HepG2 (cell line): ENCODE data around the gene SLC12A3. TPM values are rescaled to one million over a fixed set of nuclear protein-coding genes. Genes with fewer than 3 reads are reported as not detected.

Source experiments
- ATF1 ChIP-seq: IDR thresholded peaks from 2 replicates; pipeline ENCODE4 v1.6.1; 2016; ENCODE audit warnings: mild to moderate bottlenecking, control low read depth
- BCL6 ChIP-seq: IDR thresholded peaks from 2 replicates; pipeline ENCODE4 v1.6.1; 2016; ENCODE audit warnings: missing genetic modification reagents, missing compliant biosample characterization
- HNRNPH1 ChIP-seq: fragments of 200-400 bp; formaldehyde crosslinking; optimal IDR thresholded peaks from 2 replicates; pipeline ENCODE3; 2017; ENCODE audit warnings: mild to moderate bottlenecking, low read depth, low read length
- HOXD1 ChIP-seq: sonication (generic); formaldehyde crosslinking; IDR thresholded peaks from 2 replicates; pipeline ENCODE4 v1.5.0; 2020; ENCODE audit warnings: missing genetic modification reagents
- KMT2B ChIP-seq: IDR thresholded peaks from 2 replicates; pipeline ENCODE4 v1.6.1; 2016; ENCODE audit warnings: missing genetic modification reagents, missing compliant biosample characterization
- MBNL3 ChIP-seq: fragments of 250-450 bp; sonication (Bioruptor Pico); conservative IDR thresholded peaks from 2 replicates; pipeline ENCODE4 v1.8.0; 2022; ENCODE audit warnings: mild to moderate bottlenecking, inconsistent platforms
- NFKBIZ ChIP-seq: IDR thresholded peaks from 2 replicates; pipeline ENCODE4 v1.6.1; 2018; ENCODE audit warnings: missing genetic modification reagents, missing compliant biosample characterization
- ONECUT2 ChIP-seq: sonication (generic); formaldehyde crosslinking; IDR thresholded peaks from 2 replicates; pipeline ENCODE4 v1.4.0; 2020; ENCODE audit warnings: missing genetic modification reagents
- PHF8 ChIP-seq: sonication (generic); formaldehyde crosslinking; IDR thresholded peaks from 2 replicates; pipeline ENCODE4 v1.5.0; 2020; ENCODE audit warnings: missing genetic modification reagents
- PITX1 ChIP-seq: sonication (generic); formaldehyde crosslinking; IDR thresholded peaks from 2 replicates; pipeline ENCODE4 v1.5.1; 2020; ENCODE audit warnings: mild to moderate bottlenecking, missing genetic modification reagents
- REXO4 ChIP-seq: sonication (generic); formaldehyde crosslinking; IDR thresholded peaks from 2 replicates; pipeline ENCODE4 v1.8.0; 2022; ENCODE audit warnings: missing genetic modification reagents, mild to moderate bottlenecking, borderline replicate concordance
- RFXAP ChIP-seq: sonication (generic); formaldehyde crosslinking; IDR thresholded peaks from 2 replicates; pipeline ENCODE4 v1.4.0; 2020; ENCODE audit warnings: missing genetic modification reagents, borderline replicate concordance
- SMARCC2 ChIP-seq: fragments of 450-650 bp; IDR thresholded peaks from 2 replicates; pipeline ENCODE4 v1.6.1; 2017; ENCODE audit warnings: antibody characterized with exemption, mild to moderate bottlenecking
- SNRNP70 ChIP-seq: fragments of 200-400 bp; formaldehyde crosslinking; IDR thresholded peaks from 2 replicates; pipeline ENCODE4 v1.6.1; 2017; ENCODE audit warnings: mild to moderate bottlenecking, low read depth, low read length, moderate library complexity
- SP1 ChIP-seq, 2 experiments: fragments of 450-650 bp in 1 of 2; sonication (generic) in 1 of 2; formaldehyde crosslinking in 1 of 2; IDR thresholded peaks; 2 replicates each; pipeline versions ENCODE4 v1.4.0 to v1.6.1; 2016 to 2020; ENCODE audit warnings: missing genetic modification reagents in 1 of 2
- TERF1 ChIP-seq: sonication (generic); formaldehyde crosslinking; IDR thresholded peaks from 2 replicates; pipeline ENCODE4 v1.8.0; 2022; ENCODE audit warnings: mild to moderate bottlenecking, missing genetic modification reagents, moderate library complexity
- U2AF2 ChIP-seq: fragments of 200-400 bp; formaldehyde crosslinking; IDR thresholded peaks from 2 replicates; pipeline ENCODE4 v1.6.1; 2017; ENCODE audit warnings: low read depth, mild to moderate bottlenecking, low read length
- ZFY ChIP-seq: sonication (generic); formaldehyde crosslinking; IDR thresholded peaks from 2 replicates; pipeline ENCODE4 v1.4.0; 2020; ENCODE audit warnings: missing genetic modification reagents
- ZKSCAN1 ChIP-seq: fragments of 150-350 bp; IDR thresholded peaks from 2 replicates; pipeline ENCODE4 v1.6.1; 2014; ENCODE audit warnings: low read length
- ZNF124 ChIP-seq: sonication (generic); formaldehyde crosslinking; IDR thresholded peaks from 2 replicates; pipeline ENCODE4 v1.4.0; 2020; ENCODE audit warnings: missing genetic modification reagents
- ZNF772 ChIP-seq: sonication (generic); formaldehyde crosslinking; IDR thresholded peaks from 2 replicates; pipeline ENCODE4 v1.5.0; 2020; ENCODE audit warnings: mild to moderate bottlenecking, missing genetic modification reagents
- ZNF782 ChIP-seq: sonication (generic); formaldehyde crosslinking; IDR thresholded peaks from 2 replicates; pipeline ENCODE4 v1.4.0; 2020; ENCODE audit warnings: missing genetic modification reagents, mild to moderate bottlenecking, borderline replicate concordance
- ZSCAN12 ChIP-seq: sonication (generic); formaldehyde crosslinking; IDR thresholded peaks from 2 replicates; pipeline ENCODE4 v1.9.0; 2021; ENCODE audit warnings: mild to moderate bottlenecking, missing genetic modification reagents
- polyA plus RNA-seq, 8 experiments: library from polyadenylated mRNA; depleted of rRNA in 3 of 8; stranded (reverse) in 7 of 8; unstranded in 1 of 8; fragments of >200 nt; fragmentation: Illumina TruSeq in 4 of 8; extraction: Trizol in 4 of 8; gene quantifications; 2 replicates each; pipeline versions ENCODE4 v1.2.1 to v1.2.3, GENCODE V29; 2011 to 2016; ENCODE audit warnings: low read depth in 4 of 8, missing spikeins in 1 of 8, mixed read lengths in 1 of 8; ENCODE audit not compliant: insufficient read depth in 1 of 8
- total RNA-seq, 5 experiments: library from RNA; depleted of rRNA; stranded (reverse); fragments of >200 nt; fragmentation: Illumina TruSeq; extraction: Trizol; gene quantifications; 2 replicates each; pipeline ENCODE4 v1.2.3, GENCODE V29; 2016; ENCODE audit warnings: low read depth in 1 of 5
- TF ChIP-seq, protein P1 (sequence below): sonication (generic); formaldehyde crosslinking; IDR thresholded peaks from 2 replicates; pipeline ENCODE4 v1.4.0; 2020; ENCODE audit warnings: mild to moderate bottlenecking, low read depth, missing genetic modification reagents
- TF ChIP-seq, protein P2 (sequence below): sonication (generic); formaldehyde crosslinking; IDR thresholded peaks from 2 replicates; pipeline ENCODE4 v1.5.0; 2020; ENCODE audit warnings: mild to moderate bottlenecking, missing genetic modification reagents
- TF ChIP-seq, protein P3 (sequence below): sonication (generic); formaldehyde crosslinking; IDR thresholded peaks from 2 replicates; pipeline ENCODE4 v1.4.0; 2020; ENCODE audit warnings: missing genetic modification reagents

SLC12A3 gene
- total and polyA plus RNA-seq, 2 of the 13 experiments (the other 11 are each of a cell fraction or from before 2014, with no cell fraction given): 6.2 TPM; not detected in 1

DNA sequence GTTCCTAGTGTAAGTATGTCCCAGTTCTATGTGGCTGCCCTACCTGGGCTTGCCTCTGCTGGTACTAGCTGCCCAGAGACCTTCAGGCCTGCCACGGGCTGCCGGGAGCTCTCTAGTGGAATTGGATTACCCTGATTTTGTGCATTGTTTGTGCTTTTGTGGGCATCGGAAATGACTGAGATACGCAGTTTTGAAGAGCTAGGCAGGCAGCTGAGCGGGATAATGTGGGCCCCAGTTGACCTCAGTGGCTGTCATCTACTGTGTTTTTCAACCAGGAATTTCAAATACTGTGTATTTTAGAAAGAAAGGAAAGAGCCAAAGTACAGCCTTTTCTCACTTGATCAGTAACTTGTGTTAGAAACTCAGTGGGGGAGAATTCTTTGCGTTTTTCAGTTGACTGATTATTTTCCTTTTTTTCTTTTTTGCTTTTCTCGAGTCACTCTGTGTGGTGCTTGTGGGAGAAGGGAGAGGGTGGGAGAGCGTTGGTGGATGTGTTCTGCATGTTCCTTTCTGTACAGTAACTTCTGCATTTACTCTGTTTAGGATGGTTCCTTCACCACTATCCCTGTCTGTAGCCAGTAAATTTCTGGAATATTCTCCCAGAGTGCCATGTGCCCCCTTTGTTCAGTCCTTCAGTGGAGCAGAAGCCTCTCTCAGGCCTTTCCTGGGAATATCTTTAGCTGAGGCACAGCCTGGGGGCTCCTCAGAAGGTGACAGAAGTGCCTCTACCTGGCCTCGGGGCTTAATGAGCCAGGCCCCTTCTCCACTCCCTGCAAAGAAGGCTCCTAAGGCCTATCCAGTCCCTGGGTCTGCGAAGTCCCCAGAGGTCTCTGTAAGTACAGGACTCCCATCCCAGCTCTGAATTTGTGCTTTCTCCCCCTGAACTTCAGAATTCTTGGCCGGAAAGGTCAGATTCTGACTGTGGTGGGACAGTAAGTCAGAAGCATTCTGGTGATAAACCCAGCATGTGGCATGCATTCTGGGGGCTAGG lies 15.0 kb upstream of the SLC12A3 start (continued):
- TF ChIP-seq PHF8 (CRISPR knock-in tag) (peak; percentile 40), HNRNPH1 (no peak), BCL6 (CRISPR knock-in tag) (peak; percentile 77), ZSCAN12 (CRISPR knock-in tag) (no peak), ATF1 (CRISPR knock-in tag) (no peak; the same call in 1 of the 2 replicates), SP1 (IDR thresholded peaks at IDR 0.05) (no peak), SP1 (CRISPR knock-in tag; IDR thresholded peaks at IDR 0.05) (no peak), ZNF124 (CRISPR knock-in tag) (no peak), MBNL3 (CRISPR knock-in tag) (no peak), SNRNP70 (no peak), ZNF782 (CRISPR knock-in tag) (no peak), ZKSCAN1 (no peak), ZNF772 (CRISPR knock-in tag) (no peak), REXO4 (CRISPR knock-in tag) (no peak), KMT2B (CRISPR knock-in tag) (no peak), NFKBIZ (CRISPR knock-in tag) (no peak), TERF1 (CRISPR knock-in tag) (no peak), ZFY (CRISPR knock-in tag) (no peak; the same call in 1 of the 2 replicates), ONECUT2 (CRISPR knock-in tag) (no peak), HOXD1 (CRISPR knock-in tag) (no peak), SMARCC2 (no peak), U2AF2 (no peak), RFXAP (CRISPR knock-in tag) (no peak), PITX1 (CRISPR knock-in tag) (peak; percentile 77; the same call in 1 of the 2 replicates)
- TF ChIP-seq, protein P1, sequence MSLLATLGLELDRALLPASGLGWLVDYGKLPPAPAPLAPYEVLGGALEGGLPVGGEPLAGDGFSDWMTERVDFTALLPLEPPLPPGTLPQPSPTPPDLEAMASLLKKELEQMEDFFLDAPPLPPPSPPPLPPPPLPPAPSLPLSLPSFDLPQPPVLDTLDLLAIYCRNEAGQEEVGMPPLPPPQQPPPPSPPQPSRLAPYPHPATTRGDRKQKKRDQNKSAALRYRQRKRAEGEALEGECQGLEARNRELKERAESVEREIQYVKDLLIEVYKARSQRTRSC (CRISPR knock-in tag): no peak
- TF ChIP-seq, protein P2, sequence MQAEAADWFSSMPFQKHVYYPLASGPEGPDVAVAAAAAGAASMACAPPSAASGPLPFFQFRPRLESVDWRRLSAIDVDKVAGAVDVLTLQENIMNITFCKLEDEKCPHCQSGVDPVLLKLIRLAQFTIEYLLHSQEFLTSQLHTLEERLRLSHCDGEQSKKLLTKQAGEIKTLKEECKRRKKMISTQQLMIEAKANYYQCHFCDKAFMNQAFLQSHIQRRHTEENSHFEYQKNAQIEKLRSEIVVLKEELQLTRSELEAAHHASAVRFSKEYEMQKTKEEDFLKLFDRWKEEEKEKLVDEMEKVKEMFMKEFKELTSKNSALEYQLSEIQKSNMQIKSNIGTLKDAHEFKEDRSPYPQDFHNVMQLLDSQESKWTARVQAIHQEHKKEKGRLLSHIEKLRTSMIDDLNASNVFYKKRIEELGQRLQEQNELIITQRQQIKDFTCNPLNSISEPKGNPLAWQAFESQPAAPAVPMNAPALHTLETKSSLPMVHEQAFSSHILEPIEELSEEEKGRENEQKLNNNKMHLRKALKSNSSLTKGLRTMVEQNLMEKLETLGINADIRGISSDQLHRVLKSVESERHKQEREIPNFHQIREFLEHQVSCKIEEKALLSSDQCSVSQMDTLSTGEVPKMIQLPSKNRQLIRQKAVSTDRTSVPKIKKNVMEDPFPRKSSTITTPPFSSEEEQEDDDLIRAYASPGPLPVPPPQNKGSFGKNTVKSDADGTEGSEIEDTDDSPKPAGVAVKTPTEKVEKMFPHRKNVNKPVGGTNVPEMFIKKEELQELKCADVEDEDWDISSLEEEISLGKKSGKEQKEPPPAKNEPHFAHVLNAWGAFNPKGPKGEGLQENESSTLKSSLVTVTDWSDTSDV (CRISPR knock-in tag): no peak
- TF ChIP-seq, protein P3, sequence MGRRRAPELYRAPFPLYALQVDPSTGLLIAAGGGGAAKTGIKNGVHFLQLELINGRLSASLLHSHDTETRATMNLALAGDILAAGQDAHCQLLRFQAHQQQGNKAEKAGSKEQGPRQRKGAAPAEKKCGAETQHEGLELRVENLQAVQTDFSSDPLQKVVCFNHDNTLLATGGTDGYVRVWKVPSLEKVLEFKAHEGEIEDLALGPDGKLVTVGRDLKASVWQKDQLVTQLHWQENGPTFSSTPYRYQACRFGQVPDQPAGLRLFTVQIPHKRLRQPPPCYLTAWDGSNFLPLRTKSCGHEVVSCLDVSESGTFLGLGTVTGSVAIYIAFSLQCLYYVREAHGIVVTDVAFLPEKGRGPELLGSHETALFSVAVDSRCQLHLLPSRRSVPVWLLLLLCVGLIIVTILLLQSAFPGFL: no peak
